ENCODE data around the gene B4GALNT1. TPM values are rescaled to one million over a fixed set of nuclear protein-coding genes. Genes with fewer than 3 reads are reported as not detected.

Gene B4GALNT1
- polyA plus RNA-seq, 3 donors = not detected

DNA sequence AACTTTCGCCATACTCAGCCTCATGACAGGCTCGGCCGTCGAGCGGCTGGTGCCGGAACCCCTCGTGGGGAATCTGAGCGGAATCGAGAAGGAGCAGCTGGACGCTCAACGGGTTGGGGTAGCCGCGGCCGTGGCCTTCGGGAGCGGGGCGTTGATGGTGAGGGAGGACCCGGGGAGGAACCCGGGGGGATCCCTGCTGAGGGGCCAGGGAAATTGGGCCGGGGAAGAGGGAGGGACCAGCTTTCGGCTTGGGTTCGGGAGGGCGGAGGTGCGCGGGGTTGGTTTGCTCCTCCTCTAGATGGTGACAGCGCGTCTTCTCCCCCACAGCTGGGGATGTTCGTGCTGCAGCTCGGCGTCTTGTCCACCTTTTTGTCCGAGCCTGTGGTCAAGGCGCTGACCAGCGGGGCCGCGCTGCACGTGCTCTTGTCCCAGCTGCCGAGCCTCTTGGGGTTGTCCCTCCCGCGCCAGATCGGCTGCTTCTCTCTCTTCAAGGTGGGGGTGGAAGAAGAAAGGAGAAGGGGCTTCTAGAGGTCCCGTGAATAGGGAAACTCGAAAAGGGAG is 12.0 kb downstream of the B4GALNT1 start:
- under 1% methylated on average over 36 of the region's 42 CpGs for WGBS (ENCODE audit: insufficient coverage)
- H2AFZ ChIP-seq (ENCODE audit: insufficient read depth, low read depth, low read length, poor library complexity, severe bottlenecking) = peak overlapping the region; percentile 71
- H3K9ac ChIP-seq (ENCODE audit: insufficient read depth, low read length, poor library complexity, severe bottlenecking) = peak overlapping the region; percentile 21
- Mint-ChIP-seq H3K4me3 (peak overlapping the region; percentile 73 to 93), H3K36me3 (peaks cover 13 to 14% of the 10 kb centered on the region in 2 donors), H3K9me3 (peaks cover 0 to 27% (median 6%) of the 10 kb centered on the region in 7 donors), H3K27ac (peak overlapping the region in 2 of 7 donors; percentile 23 to 41), H3K4me1 (peaks cover 25% of the 10 kb centered on the region), H3K27me3 (ENCODE audit: low read depth in 3 of 3) (peaks cover 89 to 97% (median 94%) of the 10 kb centered on the region in 3 donors)
- H3K36me3 ChIP-seq (replicated peaks in 1 of 2; ENCODE audit: control insufficient read depth in 1 of 2, insufficient read depth in 2 of 2, low read length in 2 of 2) = no peaks in the 10 kb centered on the region
- DNase-seq = peak; percentile 18 to 30 (median 28)
- H3K4me1 ChIP-seq (ENCODE audit: control insufficient read depth in 1 of 2, insufficient read depth in 2 of 2, low read length in 2 of 2) = peaks cover 18 to 23% of the 10 kb centered on the region in 2 donors
- H3K27me3 ChIP-seq (ENCODE audit: control insufficient read depth in 2 of 2, insufficient read depth in 2 of 2, low read length in 2 of 2) = peaks cover 47 to 97% of the 10 kb centered on the region in 2 donors
- intact Hi-C loops (cut with micrococcal nuclease) = loop anchor here (1.0 to 10.0 kb wide), 3 partner anchors 37 to 146 kb away; partner anchors contain the start of gene ARHGAP9 (in 1 of the 2)
- no peaks in the 10 kb centered on the region for H3K79me2 ChIP-seq (ENCODE audit: insufficient read depth, low read length)
- no peak overlapping the region for H3K27ac ChIP-seq (ENCODE audit: low read depth in 1 of 2, low read length in 2 of 2)
- H3K4me3 ChIP-seq (replicated peaks in 1 of 3; ENCODE audit: low read depth in 2 of 3, low read length in 3 of 3) = peak overlapping the region in 2 of 3 experiments; percentile 23 to 74
- H4K20me1 ChIP-seq (ENCODE audit: insufficient read depth, low read length) = no peaks in the 10 kb centered on the region
- peaks cover 5 to 31% of the 10 kb centered on the region in 2 donors for H3K9me3 ChIP-seq (replicated peaks in 1 of 2; ENCODE audit: control insufficient read depth in 1 of 2, insufficient read depth in 1 of 2, low read length in 2 of 2)
- no peak for TF ChIP-seq CTCF (IDR thresholded peaks at IDR 0.05)
- peak overlapping the region; percentile 73 for H3K4me2 ChIP-seq (replicated peaks; ENCODE audit: extremely low read depth, low read length, poor library complexity, severe bottlenecking)

GRCh38 chr12:57620245-57620935 is 12.6 kb downstream of the B4GALNT1 start:
- Histone ChIP-seq H3K4me2 (replicated peaks; ENCODE audit: extremely low read depth, low read length, poor library complexity, severe bottlenecking) (peak overlapping the region; percentile 73), H3K4me3 (replicated peaks in 1 of 3; ENCODE audit: low read depth in 2 of 3, low read length in 3 of 3) (peak overlapping the region in 1 of 3 experiments; percentile 74), H2AFZ (ENCODE audit: insufficient read depth, low read depth, low read length, poor library complexity, severe bottlenecking) (peak overlapping the region; percentile 71), H3K27ac (ENCODE audit: low read depth in 1 of 2, low read length in 2 of 2) (no peak overlapping the region), H3K9me3 (replicated peaks in 1 of 2; ENCODE audit: control insufficient read depth in 1 of 2, insufficient read depth in 1 of 2, low read length in 2 of 2) (peaks cover 5 to 31% of the 10 kb centered on the region in 2 donors), H3K79me2 (ENCODE audit: insufficient read depth, low read length) (no peaks in the 10 kb centered on the region), H3K36me3 (replicated peaks in 1 of 2; ENCODE audit: control insufficient read depth in 1 of 2, insufficient read depth in 2 of 2, low read length in 2 of 2) (no peaks in the 10 kb centered on the region), H3K9ac (ENCODE audit: insufficient read depth, low read length, poor library complexity, severe bottlenecking) (no peak overlapping the region), H4K20me1 (ENCODE audit: insufficient read depth, low read length) (no peaks in the 10 kb centered on the region), H3K4me1 (ENCODE audit: control insufficient read depth in 1 of 2, insufficient read depth in 2 of 2, low read length in 2 of 2) (peaks cover 18 to 23% of the 10 kb centered on the region in 2 donors), H3K27me3 (ENCODE audit: control insufficient read depth in 2 of 2, insufficient read depth in 2 of 2, low read length in 2 of 2) (peaks cover 43 to 93% of the 10 kb centered on the region in 2 donors)
- 8% methylated on average over 12 of the region's 13 CpGs for WGBS (ENCODE audit: insufficient coverage)
- intact Hi-C loops (cut with micrococcal nuclease) = loop anchor here in 1 of 2 donors (5.0 to 10.0 kb wide), 2 partner anchors 38 to 146 kb away; partner anchors contain the start of gene ARHGAP9
- H3K4me3 Mint-ChIP-seq = peak overlapping the region; percentile 73 to 93
- no peak for TF ChIP-seq CTCF (IDR thresholded peaks at IDR 0.05)
- H3K27ac Mint-ChIP-seq = no peak overlapping the region
- peaks cover 25% of the 10 kb centered on the region for H3K4me1 Mint-ChIP-seq
- peaks cover 89 to 96% (median 94%) of the 10 kb centered on the region in 3 donors for H3K27me3 Mint-ChIP-seq (ENCODE audit: low read depth in 3 of 3)
- peaks cover 0 to 27% (median 6%) of the 10 kb centered on the region in 7 donors for H3K9me3 Mint-ChIP-seq
- no peak for DNase-seq
- H3K36me3 Mint-ChIP-seq = peaks cover 13 to 14% of the 10 kb centered on the region in 2 donors
